ENCODE results near the gene MARCKSL1.

DNA sequence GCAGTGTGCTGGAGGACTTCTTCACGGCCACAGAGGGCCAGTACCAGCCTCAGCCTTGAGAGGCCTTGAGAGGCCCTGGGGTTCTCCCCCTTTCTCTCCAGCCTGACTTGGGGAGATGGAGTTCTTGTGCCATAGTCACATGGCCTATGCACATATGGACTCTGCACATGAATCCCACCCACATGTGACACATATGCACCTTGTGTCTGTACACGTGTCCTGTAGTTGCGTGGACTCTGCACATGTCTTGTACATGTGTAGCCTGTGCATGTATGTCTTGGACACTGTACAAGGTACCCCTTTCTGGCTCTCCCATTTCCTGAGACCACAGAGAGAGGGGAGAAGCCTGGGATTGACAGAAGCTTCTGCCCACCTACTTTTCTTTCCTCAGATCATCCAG, 50.4 kb downstream of the MARCKSL1 start:
- TF ChIP-seq, protein P1, sequence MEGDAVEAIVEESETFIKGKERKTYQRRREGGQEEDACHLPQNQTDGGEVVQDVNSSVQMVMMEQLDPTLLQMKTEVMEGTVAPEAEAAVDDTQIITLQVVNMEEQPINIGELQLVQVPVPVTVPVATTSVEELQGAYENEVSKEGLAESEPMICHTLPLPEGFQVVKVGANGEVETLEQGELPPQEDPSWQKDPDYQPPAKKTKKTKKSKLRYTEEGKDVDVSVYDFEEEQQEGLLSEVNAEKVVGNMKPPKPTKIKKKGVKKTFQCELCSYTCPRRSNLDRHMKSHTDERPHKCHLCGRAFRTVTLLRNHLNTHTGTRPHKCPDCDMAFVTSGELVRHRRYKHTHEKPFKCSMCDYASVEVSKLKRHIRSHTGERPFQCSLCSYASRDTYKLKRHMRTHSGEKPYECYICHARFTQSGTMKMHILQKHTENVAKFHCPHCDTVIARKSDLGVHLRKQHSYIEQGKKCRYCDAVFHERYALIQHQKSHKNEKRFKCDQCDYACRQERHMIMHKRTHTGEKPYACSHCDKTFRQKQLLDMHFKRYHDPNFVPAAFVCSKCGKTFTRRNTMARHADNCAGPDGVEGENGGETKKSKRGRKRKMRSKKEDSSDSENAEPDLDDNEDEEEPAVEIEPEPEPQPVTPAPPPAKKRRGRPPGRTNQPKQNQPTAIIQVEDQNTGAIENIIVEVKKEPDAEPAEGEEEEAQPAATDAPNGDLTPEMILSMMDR (IDR thresholded peaks at IDR 0.05): no peak
- no peak for TF ChIP-seq POLR2AphosphoS5 (IDR thresholded peaks at IDR 0.05)

All from upper lobe of left lung (tissue), 4 donors.